GM18870 (cell line): Measurements from ENCODE around the gene GPRC5C.
A peak's percentile ranks its signal among the peaks of the same experiment; 100 is the strongest.

Source experiments
- ATAC-seq: cut with Tn5 transposase; IDR thresholded peaks from one replicate; pipeline ENCODE4 v1.9.1; 2021; ENCODE audit warnings: moderate library complexity; ENCODE audit not compliant: unreplicated experiment

Gene GPRC5C

GRCh38 chr17:74432766-74433391 is 991 bp downstream of the GPRC5C start:
- ATAC-seq: no peak

- no peak for ATAC-seq
Observed at GRCh38 chr17:74433421-74434121, 1.7 kb downstream of the GPRC5C start.

GRCh38 chr17:74435775-74436359 is 4.0 kb downstream of the GPRC5C start:
- ATAC-seq: no peak

- ATAC-seq: no peak
Observed at GRCh38 chr17:74437702-74438101, 5.8 kb downstream of the GPRC5C start.

- ATAC-seq: no peak
Observed at GRCh38 chr17:74439691-74440567, 8.0 kb downstream of the GPRC5C start.

- no peak for ATAC-seq
Observed at GRCh38 chr17:74441537-74441936, 9.6 kb downstream of the GPRC5C start.

- ATAC-seq: no peak
Observed at GRCh38 chr17:74442291-74442669, 10.4 kb downstream of the GPRC5C start.

GRCh38 chr17:74442670-74443515 is 11.0 kb downstream of the GPRC5C start:
- peak; percentile 45 for ATAC-seq

GRCh38 chr17:74443516-74444296 is 11.8 kb downstream of the GPRC5C start:
- no peak for ATAC-seq

- ATAC-seq: no peak
Observed at GRCh38 chr17:74444406-74444805, 12.5 kb downstream of the GPRC5C start.

GRCh38 chr17:74445158-74445557 is 13.3 kb downstream of the GPRC5C start:
- no peak for ATAC-seq

- no peak for ATAC-seq
Observed at GRCh38 chr17:74446551-74447500, 14.9 kb downstream of the GPRC5C start.

GRCh38 chr17:74447628-74448159 is 15.8 kb downstream of the GPRC5C start:
- ATAC-seq: no peak

GRCh38 chr17:74448756-74449155 is 16.9 kb downstream of the GPRC5C start:
- ATAC-seq: no peak

GRCh38 chr17:74449306-74449705 is 17.4 kb downstream of the GPRC5C start:
- ATAC-seq: no peak

GRCh38 chr17:74449773-74450172 is 17.9 kb downstream of the GPRC5C start:
- ATAC-seq: no peak

- no peak for ATAC-seq
Observed at GRCh38 chr17:74450231-74450630, 18.3 kb downstream of the GPRC5C start.

GRCh38 chr17:74450925-74451403 is 19.1 kb downstream of the GPRC5C start:
- no peak for ATAC-seq
